Stimulated activated CD8-positive, alpha-beta memory T cell treated with anti-CD3 and anti-CD28 coated beads, Interleukin-7, amount 100 ng/mL, for 48 hours (primary cell): ENCODE measurements around the gene PTPRQ.

Source experiments
- DNase-seq, 2 donors: peaks; one replicate each; pipeline ENCODE4 v3.0.0-alpha.2; 2020; ENCODE audit warnings: low read depth in 1 of 2; ENCODE audit errors: extremely low read depth in 1 of 2

The PTPRQ gene

GRCh38 chr12:80717856-80718255, 273.8 kb downstream of the PTPRQ start:
- no peak for DNase-seq

GRCh38 chr12:80720516-80720915, 276.5 kb downstream of the PTPRQ start:
- DNase-seq, result no peak

DNA sequence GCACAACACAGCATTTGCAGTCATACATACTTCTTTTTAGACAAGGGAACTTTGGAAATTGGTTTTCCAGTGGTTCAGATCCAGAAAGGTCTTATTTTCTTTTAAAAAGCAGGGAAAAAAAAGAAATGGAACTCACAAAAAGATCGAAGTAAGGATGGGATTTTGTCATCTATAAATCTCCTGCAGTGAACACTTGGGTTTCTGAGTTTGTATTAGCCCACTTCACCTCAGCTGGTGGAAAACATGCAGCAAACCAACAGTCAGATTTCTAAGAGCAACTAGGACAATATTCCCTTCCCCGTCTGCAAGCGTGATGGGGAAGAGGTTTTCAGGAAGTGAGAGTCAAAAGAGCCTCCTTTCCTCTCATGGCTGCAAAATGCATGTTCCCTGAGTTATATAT, 277.3 kb downstream of the PTPRQ start:
- no peak for DNase-seq
